Tibial nerve (tissue), 4 donors: ENCODE results near the gene ELP6.
"Not testable (repeated sequence)": the region's sequence is repeated elsewhere in the genome, so short reads cannot be mapped to it uniquely, and the experiment has no call there.

ENCODE experiments used
- EP300 ChIP-seq, 2 donors: sonication (generic); formaldehyde crosslinking; IDR thresholded peaks; one replicate each; pipeline ENCODE4 v1.6.1; 2017; ENCODE audit warnings: antibody characterized with exemption in 2 of 2, mild to moderate bottlenecking in 1 of 2
- POLR2A ChIP-seq, 2 donors: fragments of 450-650 bp; IDR thresholded peaks; one replicate each; pipeline ENCODE4 v1.6.1; 2017; ENCODE audit warnings: antibody characterized with exemption in 2 of 2, mild to moderate bottlenecking in 2 of 2, moderate library complexity in 2 of 2
- TF ChIP-seq, protein P1 (sequence below), 5 experiments: fragments of 200-600 bp in 3 of 5; fragments of 450-650 bp in 2 of 5; sonication (generic) in 3 of 5; IDR thresholded peaks; one replicate each; pipeline ENCODE4 v1.5.1; 2016 to 2019; ENCODE audit warnings: antibody characterized with exemption in 5 of 5, mild to moderate bottlenecking in 3 of 5, moderate library complexity in 2 of 5

DNA sequence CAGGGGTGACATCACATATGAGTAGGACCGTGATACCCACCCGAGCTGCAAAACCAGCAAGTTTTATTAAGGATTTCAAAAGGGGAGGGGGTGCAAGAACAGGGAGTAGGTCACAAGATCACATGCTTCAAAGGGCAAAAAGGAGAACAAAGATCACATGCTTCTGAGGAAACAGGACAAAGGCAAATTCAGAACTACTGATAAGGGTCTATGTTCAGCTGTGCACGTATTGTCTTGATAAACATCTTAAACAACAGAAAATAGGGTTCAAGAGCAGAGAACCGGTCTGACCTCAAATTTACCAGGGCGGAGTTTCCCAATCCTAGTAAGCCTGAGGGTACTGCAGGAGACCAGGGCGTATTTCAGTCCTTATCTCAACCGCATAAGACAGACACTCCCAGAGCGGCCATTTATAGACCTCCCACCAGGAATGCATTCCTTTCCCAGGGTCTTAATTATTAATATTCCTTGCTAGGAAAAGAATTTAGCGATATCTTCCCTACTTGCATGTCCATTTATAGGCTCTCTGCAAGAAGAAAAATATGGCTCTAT lies 53.9 kb downstream of the ELP6 start:
- TF ChIP-seq, protein P1, sequence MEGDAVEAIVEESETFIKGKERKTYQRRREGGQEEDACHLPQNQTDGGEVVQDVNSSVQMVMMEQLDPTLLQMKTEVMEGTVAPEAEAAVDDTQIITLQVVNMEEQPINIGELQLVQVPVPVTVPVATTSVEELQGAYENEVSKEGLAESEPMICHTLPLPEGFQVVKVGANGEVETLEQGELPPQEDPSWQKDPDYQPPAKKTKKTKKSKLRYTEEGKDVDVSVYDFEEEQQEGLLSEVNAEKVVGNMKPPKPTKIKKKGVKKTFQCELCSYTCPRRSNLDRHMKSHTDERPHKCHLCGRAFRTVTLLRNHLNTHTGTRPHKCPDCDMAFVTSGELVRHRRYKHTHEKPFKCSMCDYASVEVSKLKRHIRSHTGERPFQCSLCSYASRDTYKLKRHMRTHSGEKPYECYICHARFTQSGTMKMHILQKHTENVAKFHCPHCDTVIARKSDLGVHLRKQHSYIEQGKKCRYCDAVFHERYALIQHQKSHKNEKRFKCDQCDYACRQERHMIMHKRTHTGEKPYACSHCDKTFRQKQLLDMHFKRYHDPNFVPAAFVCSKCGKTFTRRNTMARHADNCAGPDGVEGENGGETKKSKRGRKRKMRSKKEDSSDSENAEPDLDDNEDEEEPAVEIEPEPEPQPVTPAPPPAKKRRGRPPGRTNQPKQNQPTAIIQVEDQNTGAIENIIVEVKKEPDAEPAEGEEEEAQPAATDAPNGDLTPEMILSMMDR (IDR thresholded peaks at IDR 0.05): not testable (repeated sequence)
- not testable (repeated sequence) for TF ChIP-seq POLR2A, EP300 (IDR thresholded peaks at IDR 0.05)
